MM.1S (cell line): ENCODE results near the gene ADRA1B.

ENCODE experiments used
- EZH2 ChIP-seq: fragments of 300-600 bp; sonication (generic); optimal IDR thresholded peaks from 2 replicates; pipeline ENCODE3; 2017; ENCODE audit warnings: low read depth, mild to moderate bottlenecking, antibody characterized with exemption, low read length, mixed read lengths
- TF ChIP-seq, protein P1 (sequence below): fragments of 300-600 bp; sonication (generic); IDR thresholded peaks from 2 replicates; pipeline ENCODE4 v1.5.1; 2016; ENCODE audit warnings: antibody characterized with exemption, low read length, mixed read lengths

DNA sequence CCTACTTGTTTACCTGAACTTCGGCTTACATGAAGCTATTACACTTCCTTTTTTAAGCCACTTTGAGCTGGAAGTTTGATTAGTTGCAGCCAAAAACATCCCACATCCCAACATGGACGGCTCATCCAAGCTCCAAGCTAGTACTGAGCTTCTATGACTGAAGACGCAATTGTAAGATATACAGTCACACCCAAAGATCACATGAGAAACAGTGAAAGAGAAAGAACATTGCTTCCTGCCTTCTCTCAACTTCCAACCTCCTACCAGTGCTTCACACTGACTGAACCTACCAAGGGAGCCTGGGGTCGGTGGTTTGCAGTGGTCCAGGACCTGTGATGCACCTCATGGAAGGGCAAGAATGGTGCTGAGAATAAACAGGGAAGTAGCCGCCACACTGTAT, 27.4 kb upstream of the ADRA1B start:
- TF ChIP-seq, protein P1, sequence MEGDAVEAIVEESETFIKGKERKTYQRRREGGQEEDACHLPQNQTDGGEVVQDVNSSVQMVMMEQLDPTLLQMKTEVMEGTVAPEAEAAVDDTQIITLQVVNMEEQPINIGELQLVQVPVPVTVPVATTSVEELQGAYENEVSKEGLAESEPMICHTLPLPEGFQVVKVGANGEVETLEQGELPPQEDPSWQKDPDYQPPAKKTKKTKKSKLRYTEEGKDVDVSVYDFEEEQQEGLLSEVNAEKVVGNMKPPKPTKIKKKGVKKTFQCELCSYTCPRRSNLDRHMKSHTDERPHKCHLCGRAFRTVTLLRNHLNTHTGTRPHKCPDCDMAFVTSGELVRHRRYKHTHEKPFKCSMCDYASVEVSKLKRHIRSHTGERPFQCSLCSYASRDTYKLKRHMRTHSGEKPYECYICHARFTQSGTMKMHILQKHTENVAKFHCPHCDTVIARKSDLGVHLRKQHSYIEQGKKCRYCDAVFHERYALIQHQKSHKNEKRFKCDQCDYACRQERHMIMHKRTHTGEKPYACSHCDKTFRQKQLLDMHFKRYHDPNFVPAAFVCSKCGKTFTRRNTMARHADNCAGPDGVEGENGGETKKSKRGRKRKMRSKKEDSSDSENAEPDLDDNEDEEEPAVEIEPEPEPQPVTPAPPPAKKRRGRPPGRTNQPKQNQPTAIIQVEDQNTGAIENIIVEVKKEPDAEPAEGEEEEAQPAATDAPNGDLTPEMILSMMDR = no peak
- no peak for TF ChIP-seq EZH2
